ENCODE results near the gene KANSL1. TPM values are rescaled to one million over a fixed set of nuclear protein-coding genes. Genes with fewer than 3 reads are reported as not detected.

The KANSL1 gene
- total and polyA plus RNA-seq, 2 experiments from 2014 or later, result 49.0 to 206 TPM

DNA sequence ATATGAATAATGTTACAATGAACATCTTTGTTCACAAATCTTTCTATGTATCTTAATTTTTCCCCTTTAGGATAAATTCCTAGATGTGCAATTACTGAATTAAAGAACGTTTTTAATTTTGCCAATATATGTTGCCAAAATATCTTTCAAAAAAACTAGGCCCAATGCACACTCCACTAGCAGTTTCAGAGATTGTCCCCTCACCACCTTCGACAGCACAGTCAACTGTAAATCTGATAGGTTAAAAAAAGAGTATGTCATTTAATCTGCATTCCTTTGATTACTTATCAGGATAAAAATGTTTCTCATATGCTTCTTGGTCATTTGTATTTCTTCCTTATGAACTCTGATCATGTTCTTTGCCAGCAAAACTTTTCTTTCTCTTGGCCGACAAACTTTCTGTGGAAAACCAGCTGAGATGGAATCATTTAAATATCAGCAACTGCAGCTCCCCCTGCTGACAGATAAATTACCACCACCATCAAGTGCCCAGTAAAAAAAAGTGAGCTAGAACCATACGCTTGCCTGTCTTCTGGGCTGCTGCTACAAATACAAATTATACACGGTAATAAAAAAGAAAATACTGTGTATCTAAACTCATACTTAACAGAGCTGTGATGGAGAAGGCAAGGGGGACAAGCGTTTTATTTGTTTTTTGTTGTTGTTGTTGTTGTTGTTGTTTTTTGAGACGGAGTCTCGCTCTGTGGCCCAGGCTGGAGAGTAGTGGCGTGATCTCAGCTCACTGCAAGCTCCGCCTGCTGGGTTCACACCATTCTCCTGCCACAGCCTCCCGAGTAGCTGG lies 19.6 kb upstream of the KANSL1 start:
- no peaks in the 10 kb centered on the region for H3K27me3 ChIP-seq (ENCODE audit: insufficient read depth)
- no peaks in the 10 kb centered on the region for H3K9me2 ChIP-seq (ENCODE audit: insufficient read depth)
- peaks cover 84% of the 10 kb centered on the region for H3K79me2 ChIP-seq (replicated peaks; ENCODE audit: insufficient read depth)
- no peak overlapping the region for H2AFZ ChIP-seq
- no peak overlapping the region for H3K4me2 ChIP-seq
- Mint-ChIP-seq H3K36me3 (ENCODE audit: low read depth) (peaks cover 55% of the 10 kb centered on the region), H3K4me3 (no peak overlapping the region), H3K4me1 (peaks cover 6% of the 10 kb centered on the region; the same call in 2 of the 3 replicates), H3K27me3 (ENCODE audit: insufficient read depth, low read depth, poor library complexity) (no peaks in the 10 kb centered on the region), H3K9me3 (no peaks in the 10 kb centered on the region), H3K27ac (no peak overlapping the region)
- ATAC-seq, result peak; percentile 91
- H3K36me3 ChIP-seq (ENCODE audit: insufficient read depth), result peaks cover 14% of the 10 kb centered on the region; the same call in 1 of the 2 replicates
- no peak overlapping the region for H3K27ac ChIP-seq (ENCODE audit: low read depth)
- H3K4me1 ChIP-seq (ENCODE audit: insufficient read depth), result no peaks in the 10 kb centered on the region
- H3K4me3 ChIP-seq, result no peak overlapping the region
- H3F3A ChIP-seq (replicated peaks; ENCODE audit: low read depth), result peaks cover 16% of the 10 kb centered on the region
- TF ChIP-seq POLR2AphosphoS5 (IDR thresholded peaks at IDR 0.05; ENCODE audit: low read depth) (no peak), STAT1 (IDR thresholded peaks at IDR 0.05; ENCODE audit: unreplicated experiment) (no peak)
- TF ChIP-seq, protein P1, sequence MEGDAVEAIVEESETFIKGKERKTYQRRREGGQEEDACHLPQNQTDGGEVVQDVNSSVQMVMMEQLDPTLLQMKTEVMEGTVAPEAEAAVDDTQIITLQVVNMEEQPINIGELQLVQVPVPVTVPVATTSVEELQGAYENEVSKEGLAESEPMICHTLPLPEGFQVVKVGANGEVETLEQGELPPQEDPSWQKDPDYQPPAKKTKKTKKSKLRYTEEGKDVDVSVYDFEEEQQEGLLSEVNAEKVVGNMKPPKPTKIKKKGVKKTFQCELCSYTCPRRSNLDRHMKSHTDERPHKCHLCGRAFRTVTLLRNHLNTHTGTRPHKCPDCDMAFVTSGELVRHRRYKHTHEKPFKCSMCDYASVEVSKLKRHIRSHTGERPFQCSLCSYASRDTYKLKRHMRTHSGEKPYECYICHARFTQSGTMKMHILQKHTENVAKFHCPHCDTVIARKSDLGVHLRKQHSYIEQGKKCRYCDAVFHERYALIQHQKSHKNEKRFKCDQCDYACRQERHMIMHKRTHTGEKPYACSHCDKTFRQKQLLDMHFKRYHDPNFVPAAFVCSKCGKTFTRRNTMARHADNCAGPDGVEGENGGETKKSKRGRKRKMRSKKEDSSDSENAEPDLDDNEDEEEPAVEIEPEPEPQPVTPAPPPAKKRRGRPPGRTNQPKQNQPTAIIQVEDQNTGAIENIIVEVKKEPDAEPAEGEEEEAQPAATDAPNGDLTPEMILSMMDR (conservative IDR thresholded peaks at IDR 0.05; ENCODE audit: low read depth in 2 of 2), result peak; percentile 88 to 100
- DNase-seq (ENCODE audit: low spot score), result peak; percentile 96
- H4K20me1 ChIP-seq (replicated peaks; ENCODE audit: insufficient read depth), result peaks cover 57% of the 10 kb centered on the region

DNA sequence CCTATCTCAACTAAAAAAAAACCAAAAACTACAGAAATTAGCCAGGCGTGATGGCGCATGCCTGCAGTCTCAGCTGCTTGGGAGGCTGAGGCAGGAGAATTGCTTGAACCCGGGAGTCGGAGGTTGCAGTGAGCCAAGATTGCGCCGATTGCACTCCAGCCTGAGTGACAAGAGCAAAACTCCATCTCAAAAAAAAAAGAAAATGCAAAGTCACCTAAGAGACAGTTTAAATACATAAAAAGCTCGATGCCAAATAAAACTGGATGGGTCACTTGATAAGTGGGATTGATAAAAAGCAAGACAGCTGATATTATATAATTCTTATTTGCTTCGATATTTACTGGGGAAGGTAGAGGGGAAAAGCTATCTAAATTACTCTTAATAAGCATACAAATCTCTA lies 15.8 kb upstream of the KANSL1 start:
- peaks cover 5% of the 10 kb centered on the region; the same call in 1 of the 2 replicates for H3K36me3 ChIP-seq (ENCODE audit: insufficient read depth)
- Mint-ChIP-seq H3K4me3 (no peak overlapping the region), H3K27ac (no peak overlapping the region), H3K27me3 (ENCODE audit: insufficient read depth, low read depth, poor library complexity) (peaks cover 2% of the 10 kb centered on the region), H3K36me3 (ENCODE audit: low read depth) (peaks cover 50% of the 10 kb centered on the region), H3K9me3 (no peaks in the 10 kb centered on the region), H3K4me1 (peaks cover 6% of the 10 kb centered on the region; the same call in 2 of the 3 replicates)
- H3K79me2 ChIP-seq (replicated peaks; ENCODE audit: insufficient read depth), result peaks cover 85% of the 10 kb centered on the region
- no peak for ATAC-seq
- H2AFZ ChIP-seq, result no peak overlapping the region
- H3K4me1 ChIP-seq (ENCODE audit: insufficient read depth), result no peaks in the 10 kb centered on the region
- 0 out of 2 replicates have a peak, but pooled peaks cover 1% of the 10 kb centered on the region for H3F3A ChIP-seq (replicated peaks; ENCODE audit: low read depth)
- no peak overlapping the region for H3K4me3 ChIP-seq
- H3K9me2 ChIP-seq (ENCODE audit: insufficient read depth), result no peaks in the 10 kb centered on the region
- TF ChIP-seq, protein P2, sequence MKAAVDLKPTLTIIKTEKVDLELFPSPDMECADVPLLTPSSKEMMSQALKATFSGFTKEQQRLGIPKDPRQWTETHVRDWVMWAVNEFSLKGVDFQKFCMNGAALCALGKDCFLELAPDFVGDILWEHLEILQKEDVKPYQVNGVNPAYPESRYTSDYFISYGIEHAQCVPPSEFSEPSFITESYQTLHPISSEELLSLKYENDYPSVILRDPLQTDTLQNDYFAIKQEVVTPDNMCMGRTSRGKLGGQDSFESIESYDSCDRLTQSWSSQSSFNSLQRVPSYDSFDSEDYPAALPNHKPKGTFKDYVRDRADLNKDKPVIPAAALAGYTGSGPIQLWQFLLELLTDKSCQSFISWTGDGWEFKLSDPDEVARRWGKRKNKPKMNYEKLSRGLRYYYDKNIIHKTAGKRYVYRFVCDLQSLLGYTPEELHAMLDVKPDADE (IDR thresholded peaks at IDR 0.05), result no peak
- no peaks in the 10 kb centered on the region for H3K27me3 ChIP-seq (ENCODE audit: insufficient read depth)
- H3K4me2 ChIP-seq, result no peak overlapping the region
- H3K27ac ChIP-seq (ENCODE audit: low read depth), result no peak overlapping the region
- DNase-seq (ENCODE audit: low spot score), result no peak
- peaks cover 66% of the 10 kb centered on the region for H4K20me1 ChIP-seq (replicated peaks; ENCODE audit: insufficient read depth)

DNA sequence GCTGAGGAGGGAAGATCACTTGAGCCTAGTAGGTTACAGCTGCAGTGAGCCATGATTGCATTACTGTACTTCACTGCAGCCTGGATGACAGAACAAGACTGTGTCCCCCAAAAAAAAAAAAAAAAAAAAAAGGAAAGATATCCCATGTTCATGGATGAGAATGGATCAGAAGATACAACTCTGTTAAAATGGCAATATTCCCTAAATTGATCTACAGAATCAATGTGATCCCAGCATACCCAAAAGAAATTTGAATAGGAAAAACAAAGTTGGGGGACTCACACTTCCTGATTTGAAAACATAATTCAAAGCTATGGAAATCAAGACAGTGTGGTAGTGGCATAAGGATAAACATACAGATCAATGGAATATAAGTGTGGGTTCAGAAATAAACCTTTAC lies 12.7 kb upstream of the KANSL1 start:
- Histone ChIP-seq H3K27me3 (ENCODE audit: insufficient read depth) (no peaks in the 10 kb centered on the region), H3K9me2 (ENCODE audit: insufficient read depth) (no peaks in the 10 kb centered on the region), H3K4me3 (no peak overlapping the region), H2AFZ (no peak overlapping the region), H3K27ac (ENCODE audit: low read depth) (no peak overlapping the region), H3K36me3 (ENCODE audit: insufficient read depth) (peaks cover 5% of the 10 kb centered on the region; the same call in 1 of the 2 replicates), H4K20me1 (replicated peaks; ENCODE audit: insufficient read depth) (peaks cover 69% of the 10 kb centered on the region), H3K79me2 (replicated peaks; ENCODE audit: insufficient read depth) (peaks cover 92% of the 10 kb centered on the region), H3K4me2 (no peak overlapping the region), H3F3A (replicated peaks; ENCODE audit: low read depth) (no peaks in the 10 kb centered on the region), H3K4me1 (ENCODE audit: insufficient read depth) (no peaks in the 10 kb centered on the region)
- H3K4me1 Mint-ChIP-seq, result no peaks in the 10 kb centered on the region
- H3K4me3 Mint-ChIP-seq, result no peak overlapping the region
- DNase-seq (ENCODE audit: low spot score), result no peak
- ATAC-seq, result no peak
- H3K36me3 Mint-ChIP-seq (ENCODE audit: low read depth), result peaks cover 41% of the 10 kb centered on the region
- H3K27me3 Mint-ChIP-seq (ENCODE audit: insufficient read depth, low read depth, poor library complexity), result peaks cover 2% of the 10 kb centered on the region
- H3K27ac Mint-ChIP-seq, result no peak overlapping the region
- 0 out of 3 replicates have a peak, but pooled peaks cover 1% of the 10 kb centered on the region for H3K9me3 Mint-ChIP-seq
- TF ChIP-seq JUNB (IDR thresholded peaks at IDR 0.05; ENCODE audit: unreplicated experiment) (no peak), EZH2 (IDR thresholded peaks at IDR 0.05; ENCODE audit: low read depth, unreplicated experiment) (no peak), EZH2phosphoT487 (IDR thresholded peaks at IDR 0.05; ENCODE audit: unreplicated experiment) (no peak), ZNF331 (CRISPR knock-in tag; IDR thresholded peaks at IDR 0.05; ENCODE audit: low read depth) (no peak)
- TF ChIP-seq, protein P2 (IDR thresholded peaks at IDR 0.05), result no peak
